HL-60 (cell line): ENCODE measurements around the gene WSB2.
A peak's percentile ranks its signal among the peaks of the same experiment; 100 is the strongest.

Experiments used
- DNase-seq, 2 experiments: peaks; one replicate each; pipeline ENCODE4 v3.0.0-alpha.2; 2010 to 2020; ENCODE audit warnings: low read depth in 1 of 2, low spot score in 1 of 2
- H3K27ac ChIP-seq: fragments of 250-450 bp; sonication (Bioruptor Pico); replicated peaks from 2 replicates; pipeline ENCODE4 v1.5.1; 2020; ENCODE audit warnings: mild to moderate bottlenecking, moderate library complexity
- H3K27me3 ChIP-seq: fragments of 250-450 bp; sonication (Bioruptor Pico); 2 replicates; pipeline ENCODE4 v1.5.1; 2021; ENCODE audit warnings: mild to moderate bottlenecking, moderate library complexity; ENCODE audit not compliant: insufficient read depth, poor library complexity, severe bottlenecking
- H3K4me3 ChIP-seq: replicated peaks from 2 replicates; pipeline ENCODE4 v1.5.1; 2011; ENCODE audit warnings: mild to moderate bottlenecking, control low read depth, low read length; ENCODE audit not compliant: insufficient read depth
- GABPA ChIP-seq: IDR thresholded peaks from 2 replicates; pipeline ENCODE4 v1.6.1; 2012; ENCODE audit warnings: low read depth
- POLR2AphosphoS5 ChIP-seq: IDR thresholded peaks from 2 replicates; pipeline ENCODE4 v1.6.1; 2012; ENCODE audit warnings: low read depth
- REST ChIP-seq: IDR thresholded peaks from 2 replicates; pipeline ENCODE4 v1.6.1; 2012; ENCODE audit warnings: low read depth; ENCODE audit not compliant: insufficient replicate concordance
- SPI1 ChIP-seq: IDR thresholded peaks from 2 replicates; pipeline ENCODE4 v1.6.1; 2012; ENCODE audit warnings: low read depth, mild to moderate bottlenecking, borderline replicate concordance
- TF ChIP-seq, protein P1 (sequence below): IDR thresholded peaks from one replicate; pipeline ENCODE4 v1.5.1; 2011; ENCODE audit warnings: low read length, control low read depth, inconsistent platforms; ENCODE audit not compliant: insufficient read depth

WSB2 gene

DNA sequence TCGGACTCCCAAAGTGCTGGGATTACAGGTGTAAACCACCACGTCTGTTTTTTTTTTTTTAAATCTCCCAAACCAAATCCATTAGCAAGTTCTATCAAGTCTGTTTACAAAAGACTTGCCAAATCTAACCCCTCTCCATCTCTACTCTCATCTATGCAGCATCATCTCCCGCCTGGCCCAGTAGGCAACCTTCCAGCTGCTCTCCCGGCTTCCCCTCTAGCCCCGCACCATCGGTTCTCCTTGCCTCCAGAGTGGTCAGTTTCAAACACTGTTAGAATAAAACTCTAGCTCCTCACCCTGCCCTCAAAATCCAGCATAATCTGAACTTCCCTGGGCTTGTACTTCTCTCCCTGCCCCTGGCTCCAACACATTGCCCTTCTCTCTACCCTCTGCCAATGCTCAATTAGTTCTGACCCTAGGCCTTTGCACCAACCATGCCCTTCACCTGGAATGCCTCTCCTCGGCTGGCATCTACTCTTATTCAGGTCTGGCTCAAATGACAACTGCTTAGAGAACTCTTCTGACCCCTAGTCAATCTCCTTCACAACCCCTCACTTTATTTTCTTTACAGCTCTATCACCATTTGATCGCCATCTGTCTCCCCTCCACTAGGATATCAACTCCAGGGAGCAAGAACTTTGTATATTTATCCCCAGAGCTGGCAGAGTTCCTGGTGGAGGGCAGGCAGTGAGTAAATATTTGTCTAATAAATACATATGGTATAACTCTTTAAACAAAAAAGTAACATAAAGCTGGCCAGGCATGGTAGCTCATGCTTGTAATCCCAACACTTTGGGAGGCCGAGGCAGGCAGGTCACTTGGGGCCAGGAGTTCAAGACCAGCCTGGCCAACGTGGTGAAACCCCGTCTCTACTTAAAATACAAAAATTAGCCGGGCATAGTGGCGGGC, 4.9 kb downstream of the WSB2 start:
- Histone ChIP-seq H3K27me3 (peaks cover 7% of the 10 kb centered on the region), H3K27ac (no peak overlapping the region), H3K4me3 (no peak overlapping the region)
- no peak for TF ChIP-seq SPI1
- no peak for TF ChIP-seq POLR2AphosphoS5
- TF ChIP-seq, protein P1, sequence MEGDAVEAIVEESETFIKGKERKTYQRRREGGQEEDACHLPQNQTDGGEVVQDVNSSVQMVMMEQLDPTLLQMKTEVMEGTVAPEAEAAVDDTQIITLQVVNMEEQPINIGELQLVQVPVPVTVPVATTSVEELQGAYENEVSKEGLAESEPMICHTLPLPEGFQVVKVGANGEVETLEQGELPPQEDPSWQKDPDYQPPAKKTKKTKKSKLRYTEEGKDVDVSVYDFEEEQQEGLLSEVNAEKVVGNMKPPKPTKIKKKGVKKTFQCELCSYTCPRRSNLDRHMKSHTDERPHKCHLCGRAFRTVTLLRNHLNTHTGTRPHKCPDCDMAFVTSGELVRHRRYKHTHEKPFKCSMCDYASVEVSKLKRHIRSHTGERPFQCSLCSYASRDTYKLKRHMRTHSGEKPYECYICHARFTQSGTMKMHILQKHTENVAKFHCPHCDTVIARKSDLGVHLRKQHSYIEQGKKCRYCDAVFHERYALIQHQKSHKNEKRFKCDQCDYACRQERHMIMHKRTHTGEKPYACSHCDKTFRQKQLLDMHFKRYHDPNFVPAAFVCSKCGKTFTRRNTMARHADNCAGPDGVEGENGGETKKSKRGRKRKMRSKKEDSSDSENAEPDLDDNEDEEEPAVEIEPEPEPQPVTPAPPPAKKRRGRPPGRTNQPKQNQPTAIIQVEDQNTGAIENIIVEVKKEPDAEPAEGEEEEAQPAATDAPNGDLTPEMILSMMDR: no peak
- no peak for TF ChIP-seq GABPA
- TF ChIP-seq REST: no peak
- DNase-seq: no peak

DNA sequence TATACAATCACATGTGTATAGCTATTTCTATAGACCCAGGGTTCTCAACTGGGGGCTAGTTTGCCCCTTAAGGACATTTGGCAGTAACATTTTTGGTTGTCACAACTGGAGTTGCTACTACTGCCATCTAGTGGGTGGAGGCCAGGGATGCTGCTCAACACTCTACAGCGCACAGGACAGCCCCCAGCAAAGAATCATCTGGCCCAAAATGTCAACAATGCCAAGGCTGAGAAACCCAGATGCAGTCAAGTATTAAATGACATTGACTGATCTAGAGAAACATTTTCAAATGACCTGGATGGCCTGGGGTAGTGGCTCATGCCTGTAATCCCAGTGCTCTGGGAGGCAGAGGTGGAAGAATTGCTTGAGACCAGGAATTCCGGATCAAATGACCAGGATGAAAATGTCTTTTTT, 5.8 kb downstream of the WSB2 start:
- TF ChIP-seq REST (no peak), POLR2AphosphoS5 (no peak)
- TF ChIP-seq, protein P1: peak; percentile 51
- H3K27ac ChIP-seq: no peak overlapping the region
- no peak overlapping the region for H3K4me3 ChIP-seq
- peak in 1 of 2 experiments; percentile 67 for DNase-seq
- H3K27me3 ChIP-seq: peaks cover 3% of the 10 kb centered on the region

- Histone ChIP-seq H3K4me3 (no peak overlapping the region), H3K27me3 (no peaks in the 10 kb centered on the region), H3K27ac (no peak overlapping the region)
- no peak for DNase-seq
- TF ChIP-seq SPI1: no peak
- TF ChIP-seq REST: no peak
- no peak for TF ChIP-seq GABPA
- TF ChIP-seq, protein P1: no peak
- no peak for TF ChIP-seq POLR2AphosphoS5
Measured at GRCh38 chr12:118053071-118053985, 7.7 kb downstream of the WSB2 start.
